Measurements from ENCODE around the gene DDIT3. TPM values are rescaled to one million over a fixed set of nuclear protein-coding genes. Genes with fewer than 3 reads are reported as not detected.

The DDIT3 gene
- total RNA-seq, 1 experiment from 2014 or later: 84.7 TPM

GRCh38 chr12:57519796-57520052 is 590 bp downstream of the DDIT3 start:
- Histone ChIP-seq H4K20me1 (ENCODE audit: insufficient read depth) (peaks cover 7% of the 10 kb centered on the region; the same call in 1 of the 2 replicates), H3K9me2 (ENCODE audit: insufficient read depth) (no peaks in the 10 kb centered on the region), H3K4me1 (ENCODE audit: control insufficient read depth in 1 of 2, insufficient read depth in 2 of 2, low read length in 2 of 2) (peaks cover 24 to 53% of the 10 kb centered on the region in 2 experiments), H3K9ac (ENCODE audit: low read length) (peak overlapping the region; percentile 80), H3K4me3 (replicated peaks in 1 of 2; ENCODE audit: low read depth in 1 of 2, low read length in 2 of 2) (peak overlapping the region; percentile 79 to 88), H3K36me3 (ENCODE audit: control insufficient read depth in 1 of 2, insufficient read depth in 2 of 2, low read length in 2 of 2) (peaks cover 26 to 41% of the 10 kb centered on the region in 2 experiments), H3K27ac (ENCODE audit: low read depth, low read length) (peak overlapping the region; percentile 79), H2AFZ (ENCODE audit: low read depth, low read length, poor library complexity, severe bottlenecking) (no peak overlapping the region), H3K9me3 (ENCODE audit: control insufficient read depth in 1 of 2, insufficient read depth in 1 of 2, low read depth in 1 of 2, low read length in 2 of 2) (no peaks in the 10 kb centered on the region), H3K27me3 (ENCODE audit: insufficient read depth, low read length) (no peaks in the 10 kb centered on the region), H3K4me2 (ENCODE audit: low read length) (peak overlapping the region; percentile 94), H3K79me2 (ENCODE audit: insufficient read depth, low read length) (peaks cover 62% of the 10 kb centered on the region)
- ATAC-seq: no peak
- ChIA-PET CTCF (no interaction called here), RAD21 (ENCODE audit: low non-redundant PET in 1 of 2, low total read pairs in 2 of 2, uncharacterized antibody in 2 of 2, unreplicated experiment in 2 of 2) (no interaction called here), POLR2A (interaction anchor here (1.4 to 2.0 kb wide), 3 partner anchors 8 to 39 kb away, joined by 3 to 7 read pairs (median 4); partner anchors contain the start of gene DCTN2)
- DNase-seq (ENCODE audit: low read depth, low spot score): no peak
- no TSS peak for BruUV-seq (replicated peaks)
- TF ChIP-seq CEBPB (IDR thresholded peaks at IDR 0.05; ENCODE audit: low read depth) (no peak), YY1 (IDR thresholded peaks at IDR 0.05; ENCODE audit: extremely low read depth, insufficient replicate concordance, low read depth, low read length) (no peak), EGR1 (IDR thresholded peaks at IDR 0.05; ENCODE audit: low read depth) (no peak), POLR2A (IDR thresholded peaks at IDR 0.05; ENCODE audit: borderline replicate concordance, extremely low read depth, insufficient read depth, insufficient read length) (no peak), EZH2phosphoT487 (IDR thresholded peaks at IDR 0.05; ENCODE audit: borderline replicate concordance) (no peak), ELF1 (IDR thresholded peaks at IDR 0.05; ENCODE audit: borderline replicate concordance, low read depth) (no peak), ATF3 (IDR thresholded peaks at IDR 0.05) (no peak), SP1 (IDR thresholded peaks at IDR 0.05; ENCODE audit: low read depth) (no peak), ZFX (IDR thresholded peaks at IDR 0.05) (no peak), ZNF274 (IDR thresholded peaks at IDR 0.05; ENCODE audit: low read depth, low read length) (no peak), FOSL1 (IDR thresholded peaks at IDR 0.05; ENCODE audit: low read depth) (no peak), CBX3 (IDR thresholded peaks at IDR 0.05; ENCODE audit: low read depth) (no peak), POLR2AphosphoS5 (IDR thresholded peaks at IDR 0.05; ENCODE audit: low read depth, low read length) (no peak), TCF7L2 (IDR thresholded peaks at IDR 0.05; ENCODE audit: borderline replicate concordance, extremely low read depth, insufficient read depth, insufficient read length) (no peak), EZH2 (IDR thresholded peaks at IDR 0.05) (no peak)
- TF ChIP-seq, protein P1, sequence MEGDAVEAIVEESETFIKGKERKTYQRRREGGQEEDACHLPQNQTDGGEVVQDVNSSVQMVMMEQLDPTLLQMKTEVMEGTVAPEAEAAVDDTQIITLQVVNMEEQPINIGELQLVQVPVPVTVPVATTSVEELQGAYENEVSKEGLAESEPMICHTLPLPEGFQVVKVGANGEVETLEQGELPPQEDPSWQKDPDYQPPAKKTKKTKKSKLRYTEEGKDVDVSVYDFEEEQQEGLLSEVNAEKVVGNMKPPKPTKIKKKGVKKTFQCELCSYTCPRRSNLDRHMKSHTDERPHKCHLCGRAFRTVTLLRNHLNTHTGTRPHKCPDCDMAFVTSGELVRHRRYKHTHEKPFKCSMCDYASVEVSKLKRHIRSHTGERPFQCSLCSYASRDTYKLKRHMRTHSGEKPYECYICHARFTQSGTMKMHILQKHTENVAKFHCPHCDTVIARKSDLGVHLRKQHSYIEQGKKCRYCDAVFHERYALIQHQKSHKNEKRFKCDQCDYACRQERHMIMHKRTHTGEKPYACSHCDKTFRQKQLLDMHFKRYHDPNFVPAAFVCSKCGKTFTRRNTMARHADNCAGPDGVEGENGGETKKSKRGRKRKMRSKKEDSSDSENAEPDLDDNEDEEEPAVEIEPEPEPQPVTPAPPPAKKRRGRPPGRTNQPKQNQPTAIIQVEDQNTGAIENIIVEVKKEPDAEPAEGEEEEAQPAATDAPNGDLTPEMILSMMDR (IDR thresholded peaks at IDR 0.05 in 2 of 3, conservative IDR thresholded peaks at IDR 0.05 in 1 of 3; ENCODE audit: borderline replicate concordance in 1 of 3, insufficient read depth in 1 of 3, low read depth in 2 of 3, low read length in 2 of 3): no peak
- TF ChIP-seq, protein P2, sequence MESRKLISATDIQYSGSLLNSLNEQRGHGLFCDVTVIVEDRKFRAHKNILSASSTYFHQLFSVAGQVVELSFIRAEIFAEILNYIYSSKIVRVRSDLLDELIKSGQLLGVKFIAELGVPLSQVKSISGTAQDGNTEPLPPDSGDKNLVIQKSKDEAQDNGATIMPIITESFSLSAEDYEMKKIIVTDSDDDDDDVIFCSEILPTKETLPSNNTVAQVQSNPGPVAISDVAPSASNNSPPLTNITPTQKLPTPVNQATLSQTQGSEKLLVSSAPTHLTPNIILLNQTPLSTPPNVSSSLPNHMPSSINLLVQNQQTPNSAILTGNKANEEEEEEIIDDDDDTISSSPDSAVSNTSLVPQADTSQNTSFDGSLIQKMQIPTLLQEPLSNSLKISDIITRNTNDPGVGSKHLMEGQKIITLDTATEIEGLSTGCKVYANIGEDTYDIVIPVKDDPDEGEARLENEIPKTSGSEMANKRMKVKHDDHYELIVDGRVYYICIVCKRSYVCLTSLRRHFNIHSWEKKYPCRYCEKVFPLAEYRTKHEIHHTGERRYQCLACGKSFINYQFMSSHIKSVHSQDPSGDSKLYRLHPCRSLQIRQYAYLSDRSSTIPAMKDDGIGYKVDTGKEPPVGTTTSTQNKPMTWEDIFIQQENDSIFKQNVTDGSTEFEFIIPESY (IDR thresholded peaks at IDR 0.05; ENCODE audit: extremely low read depth, insufficient replicate concordance, low read length): no peak
- intact Hi-C loops (cut with micrococcal nuclease): no loop called here

Data from HCT116 (cell line).